H1 (cell line): ENCODE measurements around the gene LIMK1. TPM values are rescaled to one million over a fixed set of nuclear protein-coding genes. Genes with fewer than 3 reads are reported as not detected.

Source experiments
- CBX5 ChIP-seq: fragments of 300-800, 300-1000 bp; sonication (generic); IDR thresholded peaks from 2 replicates; pipeline ENCODE4 v1.7.1; 2016; ENCODE audit warnings: antibody characterized with exemption, low read length, low read depth
- JUND ChIP-seq: IDR thresholded peaks from 2 replicates; pipeline ENCODE4 v1.6.1; 2011; ENCODE audit warnings: mild to moderate bottlenecking, improper control_type of control experiment, low read length
- polyA plus RNA-seq, 7 experiments: library from polyadenylated mRNA; depleted of rRNA in 3 of 7; stranded (reverse) in 5 of 7; unstranded in 2 of 7; fragments of >200 nt in 5 of 7; fragments of 200-250 nt in 2 of 7; gene quantifications; 1 replicate in 5 of 7; 2 replicates in 1 of 7; 4 replicates in 1 of 7; pipeline versions ENCODE4 v1.2.1 to v1.2.3, GENCODE V29; 2011 to 2013; ENCODE audit warnings: missing spikeins in 2 of 7, mixed read lengths in 2 of 7
- total RNA-seq: library from RNA; stranded (reverse); fragmentation: NEBNext Ultra II Directional; extraction: Animal tissue kit (Norgen Biotek cat#: 25700); gene quantifications from 2 replicates; pipeline ENCODE4 v1.2.1, GENCODE V29; 2021

Gene LIMK1
- total and polyA plus RNA-seq, 2 of the 8 experiments (the other 6 are each of a cell fraction or from before 2014, with no cell fraction given) = 93.5 to 108 TPM

DNA sequence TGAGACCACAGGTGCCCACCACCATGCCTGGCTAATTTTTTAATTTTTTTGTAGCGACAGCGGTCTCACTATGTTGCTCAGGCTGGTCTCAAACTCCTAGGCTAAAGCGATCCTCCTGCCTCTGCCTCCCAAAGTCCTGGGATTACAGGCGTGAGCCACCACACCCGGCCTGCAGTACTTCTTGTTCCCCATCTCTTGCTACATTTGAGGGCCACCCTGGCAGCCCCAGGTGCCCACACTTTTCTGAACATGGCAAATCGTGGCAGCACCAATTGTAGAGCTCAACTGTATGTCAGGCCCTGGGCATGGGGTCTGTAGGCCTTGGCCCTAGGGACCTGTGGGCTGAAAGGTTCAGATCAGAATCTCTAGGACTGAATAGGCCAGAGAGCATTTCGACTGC, 25.1 kb upstream of the LIMK1 start (continued):
- TF ChIP-seq JUND (no peak), CBX5 (no peak)
- TF ChIP-seq, all 59 proteins: peak for 0
